HEK293 (cell line): ENCODE measurements around the gene PPP2R3A.
"Not testable (repeated sequence)": the region's sequence is repeated elsewhere in the genome, so short reads cannot be mapped to it uniquely, and the experiment has no call there.

Source experiments
- CTCF ChIA-PET: fragments of 350-600 bp; formaldehyde crosslinking; extraction: SDS; loops from one replicate; lab custom pipeline; 2021; ENCODE audit warnings: antibody characterized with exemption; lab: Yijun Ruan, JAX
- POLR2A ChIA-PET: fragments of 300-600 bp; formaldehyde crosslinking; extraction: SDS; loops from one replicate; lab custom pipeline; 2020; ENCODE audit warnings: antibody characterized with exemption, inconsistent platforms; lab: Yijun Ruan, JAX
- H3K27ac ChIP-seq: fragments of 200-500 bp; sonication (Bioruptor generic); 2 replicates; pipeline ENCODE4 v1.5.1; 2014; ENCODE audit warnings: low read depth, low read length, control low read depth, inconsistent platforms; ENCODE audit errors: extremely low read depth
- H3K36me3 ChIP-seq, 2 experiments: fragments of 200-500 bp in 1 of 2; sonication (Bioruptor generic) in 1 of 2; 1 replicate in 1 of 2; 2 replicates in 1 of 2; pipeline ENCODE4 v1.5.1; 2014 to 2017; ENCODE audit warnings: inconsistent platforms in 2 of 2, low read length in 2 of 2; ENCODE audit not compliant: control insufficient read depth in 2 of 2, insufficient read depth in 1 of 2
- H3K4me1 ChIP-seq: fragments of 200-500 bp; sonication (Bioruptor generic); 2 replicates; pipeline ENCODE4 v1.5.1; 2014; ENCODE audit warnings: mild to moderate bottlenecking, low read length, inconsistent platforms; ENCODE audit not compliant: control insufficient read depth, insufficient read depth
- H3K4me3 ChIP-seq: 2 replicates; pipeline ENCODE4 v1.5.1; 2011; ENCODE audit warnings: low read depth, mild to moderate bottlenecking, control low read depth, low read length, moderate library complexity
- H3K9me3 ChIP-seq: fragments of 200-500 bp; sonication (Bioruptor generic); 2 replicates; pipeline ENCODE4 v1.5.1; 2014; ENCODE audit warnings: low read depth, low read length, inconsistent platforms; ENCODE audit not compliant: control insufficient read depth, insufficient read depth
- AEBP2 ChIP-seq: fragments of 450-650 bp; formaldehyde crosslinking; IDR thresholded peaks from 2 replicates; pipeline ENCODE4 v1.5.1; 2016; ENCODE audit warnings: missing biosample characterization, missing genetic modification characterization, borderline replicate concordance
- ATF2 ChIP-seq: fragments of 450-650 bp; formaldehyde crosslinking; IDR thresholded peaks from 2 replicates; pipeline ENCODE4 v1.5.1; 2016; ENCODE audit warnings: missing biosample characterization, missing genetic modification characterization, low read depth
- BCL11A ChIP-seq: fragments of 450-650 bp; formaldehyde crosslinking; IDR thresholded peaks from 2 replicates; pipeline ENCODE4 v1.5.1; 2016; ENCODE audit warnings: low read depth, missing biosample characterization, missing genetic modification characterization
- HOXD13 ChIP-seq: sonication (generic); formaldehyde crosslinking; IDR thresholded peaks from 2 replicates; pipeline ENCODE4 v1.8.0; 2022; ENCODE audit warnings: missing genetic modification reagents, borderline replicate concordance
- PRDM2 ChIP-seq: fragments of 450-650 bp; formaldehyde crosslinking; IDR thresholded peaks from 2 replicates; pipeline ENCODE4 v1.5.1; 2016; ENCODE audit warnings: missing biosample characterization, missing genetic modification characterization, borderline replicate concordance
- ZBTB8A ChIP-seq: fragments of 450-650 bp; formaldehyde crosslinking; IDR thresholded peaks from 2 replicates; pipeline ENCODE4 v1.5.1; 2016; ENCODE audit warnings: missing biosample characterization, missing genetic modification characterization
- ZFP3 ChIP-seq: fragments of 450-650 bp; formaldehyde crosslinking; IDR thresholded peaks from 2 replicates; pipeline ENCODE4 v1.5.1; 2016; ENCODE audit warnings: low read depth, missing biosample characterization, missing genetic modification characterization
- ZIC2 ChIP-seq: fragments of 450-650 bp; formaldehyde crosslinking; IDR thresholded peaks from 2 replicates; pipeline ENCODE4 v1.5.1; 2016; ENCODE audit warnings: missing biosample characterization, missing genetic modification characterization
- ZNF132 ChIP-seq: fragments of 450-650 bp; formaldehyde crosslinking; IDR thresholded peaks from 2 replicates; pipeline ENCODE4 v1.5.1; 2017; ENCODE audit warnings: missing biosample characterization, missing genetic modification characterization, borderline replicate concordance
- ZNF140 ChIP-seq: fragments of 450-650 bp; formaldehyde crosslinking; IDR thresholded peaks from 2 replicates; pipeline ENCODE4 v1.5.1; 2016; ENCODE audit warnings: missing biosample characterization, missing genetic modification characterization
- ZNF146 ChIP-seq: fragments of 450-650 bp; formaldehyde crosslinking; IDR thresholded peaks from 2 replicates; pipeline ENCODE4 v1.5.1; 2016; ENCODE audit warnings: missing biosample characterization, missing genetic modification characterization
- ZNF174 ChIP-seq: fragments of 450-650 bp; formaldehyde crosslinking; IDR thresholded peaks from 2 replicates; pipeline ENCODE4 v1.5.0; 2017; ENCODE audit warnings: missing biosample characterization, mild to moderate bottlenecking, missing genetic modification characterization
- ZNF23 ChIP-seq: fragments of 450-650 bp; formaldehyde crosslinking; IDR thresholded peaks from 2 replicates; pipeline ENCODE4 v1.5.1; 2016; ENCODE audit warnings: missing biosample characterization, missing genetic modification characterization, borderline replicate concordance
- ZNF239 ChIP-seq: fragments of 450-650 bp; formaldehyde crosslinking; IDR thresholded peaks from 2 replicates; pipeline ENCODE4 v1.5.1; 2016; ENCODE audit warnings: missing biosample characterization, missing genetic modification characterization
- ZNF280C ChIP-seq: fragments of 450-650 bp; formaldehyde crosslinking; IDR thresholded peaks from 2 replicates; pipeline ENCODE4 v1.5.1; 2016; ENCODE audit warnings: missing biosample characterization, missing genetic modification characterization
- ZNF354C ChIP-seq: fragments of 450-650 bp; formaldehyde crosslinking; IDR thresholded peaks from 2 replicates; pipeline ENCODE4 v1.5.1; 2016; ENCODE audit warnings: missing biosample characterization, missing genetic modification characterization, low read depth, borderline replicate concordance
- ZNF623 ChIP-seq: fragments of 450-650 bp; formaldehyde crosslinking; IDR thresholded peaks from 2 replicates; pipeline ENCODE4 v1.5.1; 2016; ENCODE audit warnings: missing biosample characterization, missing genetic modification characterization
- ZNF624 ChIP-seq: fragments of 450-650 bp; formaldehyde crosslinking; IDR thresholded peaks from 2 replicates; pipeline ENCODE4 v1.5.1; 2017; ENCODE audit warnings: missing biosample characterization, missing genetic modification characterization
- ZNF76 ChIP-seq: fragments of 450-650 bp; formaldehyde crosslinking; IDR thresholded peaks from 2 replicates; pipeline ENCODE4; 2016; ENCODE audit warnings: low read depth, missing biosample characterization, missing genetic modification characterization, borderline replicate concordance
- ZNF777 ChIP-seq: fragments of 450-650 bp; formaldehyde crosslinking; IDR thresholded peaks from 2 replicates; pipeline ENCODE4 v1.5.1; 2017; ENCODE audit warnings: missing biosample characterization, missing genetic modification characterization, borderline replicate concordance
- ZXDB ChIP-seq: fragments of 450-650 bp; formaldehyde crosslinking; IDR thresholded peaks from 2 replicates; pipeline ENCODE4 v1.5.1; 2016; ENCODE audit warnings: missing biosample characterization, missing genetic modification characterization

The PPP2R3A gene

DNA sequence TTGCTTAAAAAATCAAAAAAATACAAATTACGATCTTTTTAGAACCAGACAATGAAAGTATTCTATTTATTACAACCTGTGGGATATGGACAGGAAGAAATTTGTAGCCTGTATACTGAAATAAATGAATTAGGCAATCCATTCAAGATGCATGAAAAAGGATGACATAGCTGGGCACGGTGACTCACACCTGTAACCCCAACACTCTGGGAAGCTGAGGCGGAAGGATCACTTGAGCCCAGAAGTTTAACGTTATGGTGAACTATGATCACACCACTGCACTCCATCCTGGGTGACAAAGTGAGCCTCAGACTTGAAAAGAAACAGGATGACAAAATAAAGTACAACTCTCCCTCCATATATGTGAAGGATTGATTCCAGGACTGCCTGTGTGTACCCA is 156.5 kb downstream of the PPP2R3A start:
- Histone ChIP-seq H3K4me1 (no peaks in the 10 kb centered on the region), H3K27ac (no peak overlapping the region), H3K4me3 (no peak overlapping the region), H3K36me3 (peaks cover 0 to 3% of the 10 kb centered on the region in 2 experiments; a peak in 2 of 3 replicates), H3K9me3 (no peaks in the 10 kb centered on the region)
- CTCF ChIA-PET, result interaction anchor here (0.7 kb wide), 1 partner anchor 177 kb away, joined by 4 read pairs; no protein-coding TSS in a partner anchor
- POLR2A ChIA-PET, result no interaction called here
- TF ChIP-seq ZXDB (tag by site-specific recombination), result no peak
- TF ChIP-seq ZNF140, result no peak
- TF ChIP-seq ZNF280C (tag by site-specific recombination), result no peak
- no peak for TF ChIP-seq ATF2 (tag by site-specific recombination)
- no peak for TF ChIP-seq ZNF777 (tag by site-specific recombination)
- no peak for TF ChIP-seq ZFP3 (tag by site-specific recombination)
- TF ChIP-seq ZNF23 (tag by site-specific recombination), result no peak
- TF ChIP-seq BCL11A (tag by site-specific recombination), result no peak
- no peak for TF ChIP-seq ZNF623 (tag by site-specific recombination)
- TF ChIP-seq ZNF174 (tag by site-specific recombination), result no peak
- no peak for TF ChIP-seq ZBTB8A (tag by site-specific recombination)
- TF ChIP-seq ZIC2 (tag by site-specific recombination), result no peak
- no peak for TF ChIP-seq ZNF624 (tag by site-specific recombination)
- no peak for TF ChIP-seq HOXD13
- TF ChIP-seq ZNF239, result no peak
- TF ChIP-seq ZNF76 (tag by site-specific recombination), result no peak
- TF ChIP-seq ZNF132, result no peak

DNA sequence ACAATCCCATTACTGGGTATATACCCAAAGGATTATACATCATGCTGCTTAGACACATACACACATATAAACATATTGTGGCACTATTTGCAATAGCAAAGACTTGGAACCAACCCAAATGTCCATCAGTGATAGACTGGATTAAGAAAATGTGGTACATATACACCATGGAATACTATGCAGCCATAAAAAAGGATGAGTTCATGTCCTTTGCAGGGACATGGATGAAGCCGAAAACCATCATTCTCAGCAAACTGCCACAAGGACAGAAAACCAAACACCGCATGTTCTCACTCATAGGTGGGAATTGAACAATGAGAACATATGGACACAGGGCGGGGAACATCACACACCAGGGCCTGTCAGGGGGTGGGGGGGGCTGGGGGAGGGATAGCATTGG is 166.1 kb downstream of the PPP2R3A start:
- H3K4me1 ChIP-seq, H3K27ac ChIP-seq, CTCF ChIA-PET, POLR2A ChIA-PET, H3K4me3 ChIP-seq, H3K36me3 ChIP-seq, H3K9me3 ChIP-seq: not testable (repeated sequence)
- peak; percentile 79 for TF ChIP-seq ZNF146

DNA sequence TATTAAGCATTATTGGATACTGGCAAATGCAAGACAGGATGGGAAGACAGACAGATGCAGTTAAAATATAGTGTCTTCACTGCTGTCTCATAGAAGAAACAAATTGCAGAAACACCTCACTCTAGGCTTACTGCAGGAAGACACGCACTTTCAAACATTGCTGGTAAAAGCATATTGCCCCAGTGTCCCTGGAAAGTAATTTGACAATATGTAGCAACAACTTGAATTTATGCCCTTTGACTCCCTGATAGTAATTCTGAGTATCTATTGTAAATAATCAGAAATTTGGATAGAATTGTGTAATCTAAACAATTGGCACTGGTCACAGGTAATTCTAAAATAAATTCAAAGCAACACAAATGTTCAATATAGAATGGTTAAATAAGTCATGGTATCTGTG is 168.6 kb downstream of the PPP2R3A start:
- POLR2A ChIA-PET, result interaction anchor here (0.6 kb wide), 1 partner anchor 59 kb away, joined by 4 read pairs; no protein-coding TSS in a partner anchor
- Histone ChIP-seq H3K9me3 (no peaks in the 10 kb centered on the region), H3K27ac (no peak overlapping the region), H3K4me3 (no peak overlapping the region), H3K36me3 (no peaks in the 10 kb centered on the region), H3K4me1 (no peaks in the 10 kb centered on the region; the same call in 1 of the 2 replicates)
- CTCF ChIA-PET, result interaction anchor here (0.6 kb wide), 2 partner anchors 567 to 883 kb away, joined by 3 read pairs; no protein-coding TSS in a partner anchor
- TF ChIP-seq PRDM2 (tag by site-specific recombination), result no peak
- no peak for TF ChIP-seq AEBP2 (tag by site-specific recombination)
- no peak for TF ChIP-seq ZNF354C (tag by site-specific recombination)
